D721Med (cell line): ENCODE measurements around the gene SGIP1.

Source experiments
- DNase-seq: peaks from one replicate; pipeline ENCODE4 v3.0.0; 2011; ENCODE audit warnings: low spot score; ENCODE audit not compliant: insufficient read length
- FAIRE-seq: peaks from 2 replicates; lab custom pipeline; 2011; peaks lifted over from hg19 to GRCh38; lab: Jason Lieb, UNC
- TF ChIP-seq, protein P1 (sequence below): IDR thresholded peaks from 2 replicates; pipeline ENCODE4 v1.5.1; 2012; ENCODE audit warnings: mild to moderate bottlenecking, control low read depth; ENCODE audit not compliant: insufficient read depth; ENCODE audit errors: missing control alignments

Gene SGIP1

GRCh38 chr1:66752671-66753371, 218.9 kb downstream of the SGIP1 start:
- FAIRE-seq, result no peak
- TF ChIP-seq, protein P1, sequence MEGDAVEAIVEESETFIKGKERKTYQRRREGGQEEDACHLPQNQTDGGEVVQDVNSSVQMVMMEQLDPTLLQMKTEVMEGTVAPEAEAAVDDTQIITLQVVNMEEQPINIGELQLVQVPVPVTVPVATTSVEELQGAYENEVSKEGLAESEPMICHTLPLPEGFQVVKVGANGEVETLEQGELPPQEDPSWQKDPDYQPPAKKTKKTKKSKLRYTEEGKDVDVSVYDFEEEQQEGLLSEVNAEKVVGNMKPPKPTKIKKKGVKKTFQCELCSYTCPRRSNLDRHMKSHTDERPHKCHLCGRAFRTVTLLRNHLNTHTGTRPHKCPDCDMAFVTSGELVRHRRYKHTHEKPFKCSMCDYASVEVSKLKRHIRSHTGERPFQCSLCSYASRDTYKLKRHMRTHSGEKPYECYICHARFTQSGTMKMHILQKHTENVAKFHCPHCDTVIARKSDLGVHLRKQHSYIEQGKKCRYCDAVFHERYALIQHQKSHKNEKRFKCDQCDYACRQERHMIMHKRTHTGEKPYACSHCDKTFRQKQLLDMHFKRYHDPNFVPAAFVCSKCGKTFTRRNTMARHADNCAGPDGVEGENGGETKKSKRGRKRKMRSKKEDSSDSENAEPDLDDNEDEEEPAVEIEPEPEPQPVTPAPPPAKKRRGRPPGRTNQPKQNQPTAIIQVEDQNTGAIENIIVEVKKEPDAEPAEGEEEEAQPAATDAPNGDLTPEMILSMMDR, result no peak
- no peak for DNase-seq

DNA sequence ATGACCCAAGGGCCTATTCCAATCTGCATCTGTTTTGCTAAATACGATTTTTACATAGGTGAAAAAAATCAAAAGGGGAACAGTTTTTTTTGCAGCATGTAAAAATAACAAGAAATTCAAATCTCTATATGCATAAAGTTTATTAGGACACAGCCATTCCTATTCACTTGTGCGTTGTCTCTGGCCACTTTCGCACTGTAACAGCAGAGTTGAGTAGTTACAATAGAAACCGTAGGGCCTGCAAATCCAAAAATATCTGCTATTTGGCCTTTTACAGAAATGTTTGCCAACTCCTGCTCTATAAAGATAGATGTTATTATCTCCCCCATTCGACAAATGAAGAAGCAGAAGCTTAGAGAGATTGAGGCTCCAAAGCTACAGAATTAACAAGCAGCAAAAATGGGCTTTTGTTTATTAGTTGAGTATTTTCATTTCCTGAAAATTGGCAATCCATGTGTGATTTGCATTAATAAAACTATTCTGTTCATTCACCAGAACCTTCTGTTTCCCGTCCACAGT, 223.8 kb downstream of the SGIP1 start:
- FAIRE-seq (no peak), DNase-seq (no peak)
- TF ChIP-seq, protein P1, result no peak

DNA sequence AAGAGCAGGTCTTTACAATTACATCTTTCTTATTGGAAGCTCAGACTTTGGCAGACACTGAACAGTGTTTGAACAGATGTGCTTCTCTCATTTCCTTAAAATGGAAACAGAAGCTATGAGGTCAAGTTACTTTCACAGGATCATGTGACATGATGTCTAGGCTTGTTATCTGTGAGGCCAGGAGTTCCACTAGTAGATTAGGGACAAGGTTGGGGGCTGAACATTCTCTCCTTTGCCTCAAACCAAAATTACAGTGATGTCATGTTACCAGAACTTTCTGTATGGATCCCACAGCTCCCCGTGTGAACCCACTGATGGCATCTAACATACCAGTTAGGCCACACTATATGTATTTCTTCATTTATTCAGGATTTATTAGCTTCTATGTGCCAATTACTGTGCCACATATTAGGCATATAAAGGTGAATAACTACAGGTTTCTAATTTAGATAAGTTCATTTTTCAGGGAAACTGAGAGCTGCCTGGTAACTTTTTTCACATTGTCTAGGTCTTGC, 224.3 kb downstream of the SGIP1 start:
- FAIRE-seq (no peak), DNase-seq (no peak)
- TF ChIP-seq, protein P1, result no peak

DNA sequence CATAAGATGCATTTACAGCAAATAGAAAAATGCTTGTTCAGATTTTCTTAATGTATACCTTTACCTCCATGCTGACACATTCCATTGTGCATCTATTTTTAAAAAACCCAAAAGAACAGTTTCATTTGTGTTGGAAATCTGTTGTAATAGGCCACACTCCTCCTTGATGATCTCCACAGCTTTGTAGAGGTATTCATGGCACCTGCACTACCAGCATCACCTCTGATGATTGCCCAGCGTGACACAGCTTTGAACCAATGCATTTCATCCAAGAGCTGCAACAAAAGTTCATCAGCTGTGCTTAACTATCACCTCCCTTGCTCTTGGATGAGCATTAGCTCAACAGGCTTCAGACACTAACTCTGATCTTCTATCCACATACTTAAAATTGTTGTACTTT, 226.6 kb downstream of the SGIP1 start:
- FAIRE-seq, result no peak
- TF ChIP-seq, protein P1, result no peak

GRCh38 chr1:66761221-66761620, 227.3 kb downstream of the SGIP1 start:
- TF ChIP-seq, protein P1, result no peak
- no peak for FAIRE-seq
- no peak for DNase-seq

More for the DNA sequence above, 226.6 kb downstream of the SGIP1 start:
- no peak for DNase-seq

DNA sequence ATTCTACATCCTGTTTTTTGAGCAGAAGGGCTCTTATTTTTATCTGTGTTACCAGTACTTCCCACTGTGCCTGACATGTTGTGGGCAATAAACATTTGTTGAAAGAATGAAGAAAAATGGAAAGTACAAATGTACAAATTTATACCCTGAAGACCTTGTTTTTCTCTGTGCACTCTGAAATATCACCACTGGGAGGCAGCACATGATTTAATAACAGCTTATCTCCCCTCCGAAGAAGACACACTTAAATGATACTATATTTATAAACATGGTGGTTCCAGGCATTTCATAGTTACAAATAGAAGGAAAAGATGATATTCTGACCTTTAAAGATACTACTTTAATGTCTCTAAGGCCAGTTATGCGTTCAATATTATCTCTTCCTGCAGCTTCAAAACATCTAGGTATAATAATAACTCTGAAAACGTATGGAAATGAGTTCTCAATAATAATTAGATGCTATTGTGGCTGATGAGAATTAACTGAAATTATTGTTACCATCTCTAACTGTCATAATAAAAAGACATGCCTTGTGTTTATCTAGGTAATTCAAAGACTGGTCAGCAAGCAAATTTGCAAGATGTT, 231.1 kb downstream of the SGIP1 start:
- TF ChIP-seq, protein P1, result peak; percentile 84
- peak; percentile 19 for DNase-seq
- FAIRE-seq, result peak; percentile 80
